Tibial nerve (tissue), 3 donors: ENCODE data around the gene PMAIP1.

Source experiments
- POLR2A ChIP-seq, 2 donors: fragments of 450-650 bp; IDR thresholded peaks; one replicate each; pipeline ENCODE4 v1.6.1; 2017; ENCODE audit warnings: antibody characterized with exemption in 2 of 2, mild to moderate bottlenecking in 2 of 2, moderate library complexity in 2 of 2
- TF ChIP-seq, protein P1 (sequence below), 5 experiments: fragments of 200-600 bp in 3 of 5; fragments of 450-650 bp in 2 of 5; sonication (generic) in 3 of 5; IDR thresholded peaks; one replicate each; pipeline ENCODE4 v1.5.1; 2016 to 2019; ENCODE audit warnings: antibody characterized with exemption in 5 of 5, mild to moderate bottlenecking in 3 of 5, moderate library complexity in 2 of 5

GRCh38 chr18:59893971-59894370 lies 5.8 kb upstream of the PMAIP1 start:
- no peak for TF ChIP-seq POLR2A (IDR thresholded peaks at IDR 0.05)
- TF ChIP-seq, protein P1, sequence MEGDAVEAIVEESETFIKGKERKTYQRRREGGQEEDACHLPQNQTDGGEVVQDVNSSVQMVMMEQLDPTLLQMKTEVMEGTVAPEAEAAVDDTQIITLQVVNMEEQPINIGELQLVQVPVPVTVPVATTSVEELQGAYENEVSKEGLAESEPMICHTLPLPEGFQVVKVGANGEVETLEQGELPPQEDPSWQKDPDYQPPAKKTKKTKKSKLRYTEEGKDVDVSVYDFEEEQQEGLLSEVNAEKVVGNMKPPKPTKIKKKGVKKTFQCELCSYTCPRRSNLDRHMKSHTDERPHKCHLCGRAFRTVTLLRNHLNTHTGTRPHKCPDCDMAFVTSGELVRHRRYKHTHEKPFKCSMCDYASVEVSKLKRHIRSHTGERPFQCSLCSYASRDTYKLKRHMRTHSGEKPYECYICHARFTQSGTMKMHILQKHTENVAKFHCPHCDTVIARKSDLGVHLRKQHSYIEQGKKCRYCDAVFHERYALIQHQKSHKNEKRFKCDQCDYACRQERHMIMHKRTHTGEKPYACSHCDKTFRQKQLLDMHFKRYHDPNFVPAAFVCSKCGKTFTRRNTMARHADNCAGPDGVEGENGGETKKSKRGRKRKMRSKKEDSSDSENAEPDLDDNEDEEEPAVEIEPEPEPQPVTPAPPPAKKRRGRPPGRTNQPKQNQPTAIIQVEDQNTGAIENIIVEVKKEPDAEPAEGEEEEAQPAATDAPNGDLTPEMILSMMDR (IDR thresholded peaks at IDR 0.05): no peak
